Vagina (tissue), 2 donors: Measurements from ENCODE around the gene DMAC2.

Source experiments
- POLR2A ChIP-seq, 2 donors: fragments of 450-650 bp; IDR thresholded peaks; one replicate each; pipeline ENCODE4 v1.6.1; 2017; ENCODE audit warnings: antibody characterized with exemption in 2 of 2, mild to moderate bottlenecking in 2 of 2, moderate library complexity in 2 of 2
- POLR2AphosphoS5 ChIP-seq, 2 donors: sonication (generic); formaldehyde crosslinking; IDR thresholded peaks; one replicate each; pipeline ENCODE4 v1.9.0; 2017; ENCODE audit warnings: antibody characterized with exemption in 2 of 2, mild to moderate bottlenecking in 2 of 2, low read depth in 1 of 2; ENCODE audit not compliant: insufficient read depth in 1 of 2
- TF ChIP-seq, protein P1 (sequence below), 3 experiments: fragments of 450-650 bp in 2 of 3; fragments of 200-600 bp in 1 of 3; sonication (generic) in 1 of 3; IDR thresholded peaks; one replicate each; pipeline ENCODE4 v1.5.1; 2017 to 2019; ENCODE audit warnings: antibody characterized with exemption in 3 of 3, mild to moderate bottlenecking in 2 of 3, moderate library complexity in 2 of 3

DNA sequence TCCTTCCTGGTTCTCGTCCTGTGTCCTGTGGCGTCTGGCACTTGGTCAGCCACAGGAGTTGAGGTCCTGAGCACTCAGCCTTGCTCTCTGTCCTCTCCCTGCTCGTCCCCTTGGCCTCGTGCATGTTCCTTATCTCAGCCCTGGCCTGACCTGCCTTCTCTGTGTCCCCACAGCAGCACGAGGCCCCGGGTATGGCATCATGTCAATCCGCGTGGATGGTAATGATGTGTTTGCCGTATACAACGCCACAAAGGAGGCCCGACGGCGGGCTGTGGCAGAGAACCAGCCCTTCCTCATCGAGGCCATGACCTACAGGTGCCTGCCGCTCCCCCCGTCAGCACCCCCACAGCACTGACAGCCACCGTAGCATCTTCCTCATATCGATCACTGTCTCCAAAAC lies 17.3 kb downstream of the DMAC2 start:
- TF ChIP-seq POLR2A (IDR thresholded peaks at IDR 0.05) (no peak), POLR2AphosphoS5 (IDR thresholded peaks at IDR 0.05; ENCODE audit: insufficient read depth in 1 of 2, low read depth in 1 of 2) (no peak)
- TF ChIP-seq, protein P1, sequence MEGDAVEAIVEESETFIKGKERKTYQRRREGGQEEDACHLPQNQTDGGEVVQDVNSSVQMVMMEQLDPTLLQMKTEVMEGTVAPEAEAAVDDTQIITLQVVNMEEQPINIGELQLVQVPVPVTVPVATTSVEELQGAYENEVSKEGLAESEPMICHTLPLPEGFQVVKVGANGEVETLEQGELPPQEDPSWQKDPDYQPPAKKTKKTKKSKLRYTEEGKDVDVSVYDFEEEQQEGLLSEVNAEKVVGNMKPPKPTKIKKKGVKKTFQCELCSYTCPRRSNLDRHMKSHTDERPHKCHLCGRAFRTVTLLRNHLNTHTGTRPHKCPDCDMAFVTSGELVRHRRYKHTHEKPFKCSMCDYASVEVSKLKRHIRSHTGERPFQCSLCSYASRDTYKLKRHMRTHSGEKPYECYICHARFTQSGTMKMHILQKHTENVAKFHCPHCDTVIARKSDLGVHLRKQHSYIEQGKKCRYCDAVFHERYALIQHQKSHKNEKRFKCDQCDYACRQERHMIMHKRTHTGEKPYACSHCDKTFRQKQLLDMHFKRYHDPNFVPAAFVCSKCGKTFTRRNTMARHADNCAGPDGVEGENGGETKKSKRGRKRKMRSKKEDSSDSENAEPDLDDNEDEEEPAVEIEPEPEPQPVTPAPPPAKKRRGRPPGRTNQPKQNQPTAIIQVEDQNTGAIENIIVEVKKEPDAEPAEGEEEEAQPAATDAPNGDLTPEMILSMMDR (IDR thresholded peaks at IDR 0.05): no peak
